Activated effector memory CD4-positive, alpha-beta T cell treated with Interleukin-2 at 50 U/mL for 16 hours (primary cell): ENCODE data around the gene FBXL19.
"Not testable (repeated sequence)": the region's sequence is repeated elsewhere in the genome, so short reads cannot be mapped to it uniquely, and the experiment has no call there.

Experiments used
- DNase-seq: peaks from one replicate; pipeline ENCODE4 v3.0.0-alpha.2; 2020

Gene FBXL19

GRCh38 chr16:30922960-30923535 is 324 bp upstream of the FBXL19 start:
- DNase-seq, result peak; percentile 93

GRCh38 chr16:30924076-30924912 is 922 bp downstream of the FBXL19 start:
- no peak for DNase-seq

DNA sequence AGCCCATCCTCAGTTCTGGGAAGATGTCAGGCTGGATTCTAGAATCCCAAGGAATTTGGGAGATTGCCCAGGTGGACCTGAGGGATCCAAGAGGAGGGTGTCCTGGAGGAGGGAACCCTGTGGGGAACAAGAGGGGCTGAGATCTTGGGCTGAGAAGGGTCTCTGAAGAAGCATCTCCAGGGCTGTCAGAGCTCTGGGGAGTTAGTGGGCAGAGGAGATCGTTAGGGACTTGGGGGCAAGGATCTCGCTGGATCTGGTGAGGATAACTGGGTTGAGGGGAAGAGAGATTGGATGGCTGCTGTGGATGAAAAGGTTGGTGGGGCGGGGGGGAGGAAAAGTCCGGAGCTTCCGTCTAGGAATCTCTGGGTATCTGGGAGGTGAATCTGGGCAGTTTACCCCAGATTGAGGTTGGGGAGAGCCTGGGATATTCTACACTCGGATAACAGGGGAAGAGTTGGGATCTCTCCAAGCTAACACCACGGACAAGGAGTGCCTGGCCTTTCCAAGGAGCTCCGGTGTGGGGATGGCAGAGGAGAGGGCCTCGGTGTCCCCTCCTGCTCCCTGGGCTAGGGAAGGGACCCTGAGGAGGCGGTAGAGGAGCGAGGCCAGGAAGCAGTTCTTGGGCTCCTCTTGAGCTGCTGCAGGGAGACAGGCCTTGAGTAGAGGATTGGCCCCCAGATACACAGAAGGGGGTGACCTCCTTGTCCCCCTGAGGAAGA is 1.7 kb downstream of the FBXL19 start:
- no peak for DNase-seq

- no peak for DNase-seq
These were observed 2.2 kb downstream of the FBXL19 start for GRCh38 chr16:30925632-30925987.

DNA sequence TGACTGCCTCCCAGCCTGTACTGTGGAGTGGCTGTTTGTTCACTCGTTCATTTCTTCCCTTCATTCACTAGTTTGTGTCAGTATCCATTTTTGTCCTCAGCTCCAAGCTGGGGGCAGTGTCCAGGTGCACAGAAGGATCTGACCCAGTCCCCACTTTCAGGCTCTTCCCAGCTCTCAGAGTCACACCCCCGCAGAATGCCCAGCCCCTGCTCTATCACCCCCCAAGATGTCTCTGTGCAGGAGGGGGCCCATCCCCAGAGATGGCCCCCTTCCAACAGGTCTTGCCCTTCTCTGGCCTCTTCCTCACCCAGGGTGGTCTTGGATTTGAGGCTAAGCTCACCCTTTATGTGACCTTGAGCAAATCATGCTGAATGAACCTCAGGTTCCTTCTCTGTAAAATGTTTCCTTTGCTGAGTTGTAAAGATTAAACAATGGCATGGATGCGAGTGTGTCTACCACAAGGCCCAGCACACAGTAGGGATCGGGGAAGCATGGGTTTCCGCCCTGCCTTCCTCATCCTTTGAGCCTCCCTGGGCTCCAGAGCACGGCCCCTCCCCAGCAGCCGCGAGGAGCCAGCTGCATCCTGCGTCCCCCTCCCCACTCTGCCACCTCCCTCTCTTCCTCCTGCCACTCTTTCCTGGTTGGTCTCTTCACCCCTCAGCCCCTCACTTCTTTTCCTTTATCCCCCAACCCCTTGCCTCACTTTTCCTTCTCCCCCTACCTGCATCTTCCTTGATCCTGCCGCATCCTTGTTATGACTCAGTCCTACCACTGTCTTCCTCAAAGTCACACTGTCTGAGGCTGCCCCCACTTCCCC is 2.8 kb downstream of the FBXL19 start:
- DNase-seq, result no peak

DNA sequence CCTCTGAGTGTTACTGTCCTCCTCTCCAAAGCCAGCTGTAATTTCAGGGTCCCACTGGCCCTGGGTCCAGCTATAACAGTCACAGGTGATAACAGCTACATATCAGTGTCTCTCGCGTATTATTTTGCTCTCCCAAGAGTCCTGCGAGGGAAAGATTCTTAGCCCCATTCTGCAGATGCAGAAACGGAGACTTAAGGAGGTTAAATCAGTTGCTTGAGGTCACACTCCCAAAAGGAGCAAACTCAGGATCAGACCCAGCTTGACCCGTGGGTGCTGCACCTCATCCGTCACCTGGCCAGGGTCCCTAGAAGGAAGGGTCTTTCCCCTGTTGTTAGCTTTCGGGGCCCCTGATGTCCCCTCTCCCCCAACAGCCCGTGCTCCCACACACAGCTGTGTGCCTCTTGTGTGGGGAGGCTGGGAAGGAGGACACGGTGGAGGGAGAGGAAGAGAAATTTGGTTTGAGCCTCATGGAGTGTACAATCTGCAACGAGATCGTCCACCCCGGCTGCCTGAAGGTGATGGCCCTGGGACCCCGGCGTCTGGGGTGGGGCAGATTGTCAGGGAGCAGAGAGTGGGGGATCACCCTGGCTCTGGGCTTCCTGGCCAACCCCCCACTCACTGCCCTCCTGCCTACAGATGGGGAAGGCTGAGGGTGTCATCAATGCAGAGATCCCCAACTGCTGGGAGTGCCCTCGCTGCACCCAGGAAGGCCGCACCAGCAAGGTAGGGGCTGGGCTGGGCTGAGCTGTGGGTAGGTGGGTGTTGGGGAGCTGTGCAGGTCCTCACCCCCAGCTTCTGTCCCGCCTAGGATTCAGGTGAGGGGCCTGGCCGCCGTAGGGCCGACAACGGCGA is 3.8 kb downstream of the FBXL19 start:
- no peak for DNase-seq

DNA sequence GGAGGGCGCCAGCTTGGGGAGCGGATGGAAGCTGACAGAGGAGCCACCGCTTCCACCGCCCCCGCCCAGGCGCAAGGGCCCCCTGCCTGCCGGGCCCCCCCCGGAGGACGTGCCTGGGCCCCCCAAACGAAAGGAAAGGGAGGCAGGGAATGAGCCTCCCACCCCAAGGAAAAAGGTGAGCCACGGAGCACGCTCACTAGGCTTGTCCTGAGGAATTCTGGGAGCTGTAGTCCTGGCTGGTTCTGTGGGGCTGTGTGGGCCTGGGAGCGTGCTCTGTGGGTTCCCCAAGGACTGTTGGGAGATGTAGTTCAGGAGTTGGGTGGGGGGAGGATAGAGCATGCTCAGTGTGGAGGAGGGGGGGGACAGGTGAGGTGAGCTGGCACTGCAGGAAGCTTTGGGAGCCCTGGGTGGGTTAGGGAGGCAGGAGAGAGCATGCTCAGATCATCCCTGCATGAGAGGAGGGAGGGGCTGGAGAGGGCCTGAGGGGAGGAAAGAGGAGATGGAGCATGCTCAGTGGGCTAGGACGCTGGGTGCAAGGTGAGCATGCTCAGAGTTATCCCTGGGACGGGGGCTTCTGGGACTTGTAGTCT is 4.5 kb downstream of the FBXL19 start:
- no peak for DNase-seq

DNA sequence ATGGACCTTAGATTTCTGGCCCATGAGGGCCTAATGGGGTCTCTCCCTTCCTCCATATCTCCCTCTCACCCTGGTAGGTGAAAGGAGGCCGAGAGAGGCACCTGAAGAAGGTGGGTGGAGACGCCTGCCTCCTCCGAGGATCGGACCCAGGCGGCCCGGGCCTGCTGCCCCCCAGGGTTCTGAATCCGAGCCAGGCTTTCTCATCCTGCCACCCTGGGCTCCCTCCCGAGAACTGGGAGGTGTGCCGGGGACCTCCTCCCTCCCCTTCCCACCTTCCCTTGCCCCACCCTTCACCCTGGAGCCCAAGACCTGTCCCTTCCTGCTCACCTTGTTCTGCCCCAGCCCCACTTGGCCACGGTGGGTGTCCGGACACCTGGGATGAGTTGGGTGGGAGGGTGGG is 5.0 kb downstream of the FBXL19 start:
- DNase-seq, result no peak

DNA sequence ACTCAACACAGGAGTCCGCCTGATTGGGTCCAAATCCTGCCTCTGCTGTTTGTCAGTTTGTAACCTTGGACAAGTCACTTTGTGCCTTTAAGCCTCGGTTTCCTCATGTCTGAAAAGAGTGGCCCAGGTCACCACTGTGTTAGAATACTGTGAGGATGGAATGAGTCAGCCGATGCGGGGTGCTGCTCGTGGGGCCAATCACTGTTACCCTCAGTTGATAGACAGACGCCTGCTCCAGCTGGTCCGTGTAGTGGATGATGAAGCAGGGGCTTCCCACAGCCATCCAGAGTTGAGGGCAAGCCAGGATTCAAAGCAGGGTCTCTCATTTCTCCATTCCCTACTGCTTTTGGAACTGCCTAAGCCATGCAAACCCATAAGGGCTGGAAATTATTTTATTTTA is 5.8 kb downstream of the FBXL19 start:
- no peak for DNase-seq

GRCh38 chr16:30930160-30930571 is 6.8 kb downstream of the FBXL19 start:
- no peak for DNase-seq

DNA sequence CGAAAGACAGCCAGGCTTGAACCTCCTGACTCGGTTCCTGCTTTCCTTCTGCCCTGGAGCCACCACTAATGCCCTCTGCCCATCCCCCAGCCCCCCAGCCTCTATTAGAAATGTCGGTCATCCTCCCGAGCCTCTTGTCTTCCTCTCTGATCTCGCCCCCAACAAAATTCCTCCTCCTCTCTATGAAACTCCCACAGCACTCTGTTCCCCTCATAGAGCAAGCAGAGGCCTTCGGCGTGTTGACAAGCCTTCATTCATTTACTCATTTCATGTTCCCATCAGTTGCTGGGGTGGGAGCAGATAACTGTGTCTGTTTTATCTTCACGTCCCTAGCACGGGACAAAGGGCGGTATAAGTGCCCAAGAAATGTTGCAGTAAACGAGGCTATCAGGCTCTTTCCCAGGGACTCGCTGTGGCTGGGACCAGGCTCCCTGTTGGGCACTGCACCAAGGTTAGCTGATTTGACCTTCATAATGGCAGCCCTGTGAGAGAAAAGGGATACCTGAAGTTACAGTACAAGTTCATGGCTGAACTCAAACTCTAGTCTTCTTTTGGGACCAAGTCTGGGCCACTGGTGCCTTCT is 7.8 kb downstream of the FBXL19 start:
- DNase-seq, result no peak

DNA sequence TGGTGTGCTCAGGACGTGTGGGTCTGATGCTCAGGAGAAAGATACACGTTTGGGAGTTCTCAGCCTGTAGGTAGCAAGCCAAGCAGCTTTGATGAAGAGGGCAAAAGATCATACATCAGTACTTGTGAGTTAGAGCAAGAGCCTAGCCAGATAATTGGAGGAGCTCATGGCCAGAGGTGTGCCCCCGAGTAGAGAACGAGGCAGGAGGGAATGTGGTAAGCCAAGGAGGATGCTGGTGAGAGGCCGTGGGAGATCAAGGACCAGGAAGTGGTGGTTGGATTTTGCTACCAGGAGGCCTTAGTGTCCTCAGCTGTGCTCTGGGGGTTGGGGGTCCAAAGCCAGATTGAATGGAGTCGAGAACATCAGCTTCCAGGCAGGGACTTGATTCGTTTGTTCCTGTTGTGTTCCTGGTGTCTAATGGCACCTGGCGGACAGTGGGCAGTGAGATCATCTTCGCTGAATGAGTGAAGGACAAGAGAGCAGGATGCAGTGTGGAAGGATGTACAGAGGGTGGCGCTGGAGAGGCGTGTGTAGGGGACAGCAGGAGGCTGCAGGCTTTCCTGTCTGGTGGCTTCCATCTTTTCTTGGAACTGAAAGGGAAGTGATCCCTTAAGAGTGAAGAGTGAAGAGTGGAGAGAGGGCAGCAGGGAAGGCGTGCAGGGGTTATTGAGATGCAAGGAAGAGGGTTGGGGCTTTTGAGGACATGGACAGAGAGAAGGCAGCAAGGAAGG is 11.6 kb downstream of the FBXL19 start:
- no peak for DNase-seq

DNA sequence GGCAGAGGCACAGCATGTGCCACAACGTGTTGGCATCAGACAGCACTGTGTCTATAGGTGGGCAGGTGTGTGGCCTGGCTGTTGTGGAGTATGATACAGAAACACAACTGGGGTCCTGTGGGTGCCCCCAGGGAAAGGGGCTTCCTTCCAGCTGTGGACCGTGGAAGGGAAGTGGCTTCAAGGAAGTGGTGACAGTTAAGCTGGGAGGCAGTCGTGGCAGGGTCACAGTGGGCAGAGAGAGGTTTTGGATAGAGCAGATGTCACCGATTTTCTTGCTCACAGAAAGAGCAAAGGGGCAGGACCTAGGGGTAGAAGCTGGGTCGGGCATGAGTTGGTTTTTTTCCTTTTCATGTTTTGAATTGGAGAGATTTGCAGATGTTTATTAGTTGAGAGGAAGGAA is 14.3 kb downstream of the FBXL19 start:
- DNase-seq, result no peak

DNA sequence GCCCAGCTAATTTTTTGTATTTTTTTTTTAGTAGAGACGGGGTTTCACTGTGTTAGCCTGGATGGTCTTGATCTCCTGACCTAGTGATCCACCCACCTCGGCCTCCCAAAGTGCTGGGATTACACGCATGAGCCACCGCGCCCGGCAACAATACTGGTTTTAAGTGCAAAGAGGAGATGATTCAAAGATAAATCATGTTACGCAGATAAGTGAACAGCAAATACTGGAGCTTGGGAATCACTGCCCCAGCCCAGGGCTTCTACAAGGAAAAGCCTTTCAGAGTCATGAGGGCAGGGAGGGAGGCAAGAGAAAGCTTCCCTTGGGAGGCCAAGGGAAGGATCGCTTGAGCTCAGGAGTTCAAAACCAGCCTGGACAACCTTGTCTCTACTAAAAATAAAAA is 16.2 kb downstream of the FBXL19 start:
- not testable (repeated sequence) for DNase-seq

DNA sequence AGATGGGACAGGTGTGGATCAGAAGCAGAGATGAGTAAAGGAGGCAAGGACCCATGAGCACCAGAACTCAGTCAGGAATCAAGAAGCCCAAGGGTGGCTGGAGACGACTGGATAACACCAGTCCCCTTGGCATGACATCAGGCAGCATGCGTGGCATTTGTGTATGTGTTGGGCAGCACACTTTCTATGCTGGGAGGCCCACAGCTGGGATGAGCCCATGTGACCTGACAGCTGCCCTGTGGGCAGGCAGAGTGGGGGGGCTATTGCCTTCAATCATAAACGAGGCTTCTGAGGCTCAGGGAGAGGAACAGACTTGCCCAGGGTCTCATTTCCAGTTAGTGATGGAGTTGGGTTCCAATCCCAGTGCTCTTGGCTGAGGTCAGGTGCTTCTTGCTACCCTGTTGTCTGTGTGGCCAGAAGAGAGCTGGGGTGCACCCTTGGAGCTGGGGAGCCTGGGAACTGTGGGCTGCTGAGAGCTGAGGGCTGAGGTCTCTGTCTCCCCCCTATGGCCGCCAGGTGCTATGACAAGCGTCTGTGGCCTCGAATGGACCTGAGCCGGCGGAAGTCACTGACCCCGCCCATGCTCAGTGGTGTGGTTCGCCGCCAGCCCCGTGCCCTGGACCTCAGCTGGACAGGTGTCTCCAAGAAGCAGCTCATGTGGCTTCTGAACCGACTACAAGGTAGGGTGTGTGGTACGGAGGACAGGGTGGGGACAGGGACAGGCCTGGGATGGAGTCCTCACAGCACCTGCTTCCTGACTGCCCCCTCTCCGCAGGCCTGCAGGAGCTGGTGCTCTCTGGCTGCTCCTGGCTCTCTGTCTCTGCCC is 18.4 kb downstream of the FBXL19 start:
- DNase-seq, result peak; percentile 44

- no peak for DNase-seq
These were observed 19.0 kb downstream of the FBXL19 start for GRCh38 chr16:30942426-30942806.

DNA sequence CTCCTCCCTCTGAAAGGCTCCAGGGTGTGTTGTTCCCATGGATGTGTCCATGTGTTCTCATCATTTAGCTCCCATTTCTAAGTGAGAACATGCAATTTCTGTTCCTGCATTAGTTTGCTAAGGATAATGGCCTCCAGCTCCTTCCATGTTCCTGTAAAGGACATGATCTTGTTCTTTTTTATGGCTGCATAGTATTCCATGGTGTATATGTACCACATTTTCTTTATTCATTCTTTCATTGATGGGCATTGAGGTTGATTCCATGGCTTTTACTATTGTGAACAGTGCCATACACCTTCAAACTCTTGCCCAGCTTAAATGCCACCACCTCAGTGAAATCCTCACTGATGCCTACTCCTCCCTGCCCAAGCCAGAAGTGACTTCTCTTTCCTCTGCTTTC is 21.0 kb downstream of the FBXL19 start:
- DNase-seq, result no peak

DNA sequence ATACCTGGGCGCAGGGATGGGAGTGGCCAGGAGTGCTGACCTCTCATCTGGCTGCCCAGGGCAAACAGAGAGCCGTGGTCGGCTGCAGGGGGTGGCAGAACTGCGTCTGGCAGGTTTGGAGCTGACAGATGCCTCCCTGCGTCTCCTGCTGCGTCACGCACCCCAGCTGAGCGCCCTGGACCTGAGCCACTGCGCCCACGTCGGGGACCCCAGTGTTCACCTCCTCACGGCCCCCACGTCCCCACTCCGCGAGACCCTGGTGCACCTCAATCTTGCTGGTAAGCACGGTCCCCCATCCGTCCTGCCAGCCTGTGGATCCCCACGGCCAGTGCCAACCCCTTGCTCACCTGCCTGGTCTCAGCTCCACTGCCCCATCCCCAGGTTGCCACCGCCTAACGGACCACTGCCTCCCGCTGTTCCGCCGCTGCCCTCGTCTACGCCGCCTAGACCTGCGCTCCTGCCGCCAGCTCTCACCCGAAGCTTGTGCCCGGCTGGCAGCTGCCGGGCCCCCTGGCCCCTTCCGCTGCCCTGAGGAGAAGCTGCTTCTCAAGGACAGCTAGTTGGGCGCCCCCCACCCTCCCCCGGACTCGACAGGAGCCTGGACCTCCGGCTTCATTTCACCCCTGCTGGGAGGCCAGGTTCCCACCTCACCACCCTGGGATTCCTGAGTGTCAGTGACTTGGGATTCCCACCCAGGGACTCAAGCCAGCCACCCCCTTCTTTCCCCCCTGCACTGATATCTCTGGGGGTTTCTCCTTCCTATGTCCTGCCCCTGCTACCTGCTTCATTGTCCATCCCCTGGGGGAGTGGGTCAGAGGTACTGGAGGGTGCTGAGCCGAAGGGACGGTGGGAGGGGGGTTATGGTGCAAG is 23.5 kb downstream of the FBXL19 start:
- DNase-seq, result no peak

DNA sequence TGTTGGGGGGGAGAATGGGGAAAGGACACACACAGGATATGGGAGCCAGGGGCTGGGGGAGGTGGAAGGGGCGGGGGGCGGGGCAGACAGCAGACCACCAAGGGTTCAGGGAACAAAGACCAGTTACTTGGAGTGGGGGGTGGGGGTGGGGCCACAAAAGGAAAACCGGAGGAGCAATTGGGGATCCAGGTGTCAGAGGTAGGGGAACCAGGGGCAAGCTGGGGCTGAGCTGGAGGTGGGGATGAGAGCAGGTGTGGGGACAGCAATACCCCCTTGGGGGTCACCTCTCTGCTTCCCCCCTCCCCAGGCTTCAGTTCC is 24.1 kb downstream of the FBXL19 start:
- no peak for DNase-seq
